AG09319 (cell line): Measurements from ENCODE around the gene RNF220.

ENCODE experiments used
- DNase-seq: peaks from one replicate; pipeline ENCODE4 v3.0.0-alpha.2; 2010; ENCODE audit warnings: low read depth; ENCODE audit errors: extremely low read depth
- TF ChIP-seq, protein P1 (sequence below): IDR thresholded peaks from 2 replicates; pipeline ENCODE4 v1.5.1; 2011; ENCODE audit warnings: low read depth, mild to moderate bottlenecking, inconsistent platforms, low read length, moderate library complexity

RNF220 gene

DNA sequence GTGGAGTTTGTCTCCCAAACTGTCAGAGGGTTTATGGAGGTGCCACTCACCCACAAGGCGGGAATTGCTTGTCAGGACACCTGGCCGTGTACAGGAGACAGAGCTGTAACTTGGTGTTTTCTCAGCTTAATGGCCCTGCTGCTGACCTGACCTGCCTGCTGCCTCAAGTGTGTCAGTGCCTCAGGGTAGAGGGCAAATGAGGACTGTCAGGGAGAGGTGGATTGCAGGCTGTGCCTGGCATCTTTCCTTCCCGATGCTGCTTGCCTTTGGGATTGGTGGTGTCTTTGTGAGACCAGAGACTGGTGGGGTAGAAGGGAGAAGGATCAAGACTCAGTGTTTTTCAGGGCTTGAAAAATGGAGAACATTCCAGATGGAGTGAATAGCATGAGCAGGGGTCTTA is 237.9 kb downstream of the RNF220 start:
- DNase-seq = no peak
- TF ChIP-seq, protein P1, sequence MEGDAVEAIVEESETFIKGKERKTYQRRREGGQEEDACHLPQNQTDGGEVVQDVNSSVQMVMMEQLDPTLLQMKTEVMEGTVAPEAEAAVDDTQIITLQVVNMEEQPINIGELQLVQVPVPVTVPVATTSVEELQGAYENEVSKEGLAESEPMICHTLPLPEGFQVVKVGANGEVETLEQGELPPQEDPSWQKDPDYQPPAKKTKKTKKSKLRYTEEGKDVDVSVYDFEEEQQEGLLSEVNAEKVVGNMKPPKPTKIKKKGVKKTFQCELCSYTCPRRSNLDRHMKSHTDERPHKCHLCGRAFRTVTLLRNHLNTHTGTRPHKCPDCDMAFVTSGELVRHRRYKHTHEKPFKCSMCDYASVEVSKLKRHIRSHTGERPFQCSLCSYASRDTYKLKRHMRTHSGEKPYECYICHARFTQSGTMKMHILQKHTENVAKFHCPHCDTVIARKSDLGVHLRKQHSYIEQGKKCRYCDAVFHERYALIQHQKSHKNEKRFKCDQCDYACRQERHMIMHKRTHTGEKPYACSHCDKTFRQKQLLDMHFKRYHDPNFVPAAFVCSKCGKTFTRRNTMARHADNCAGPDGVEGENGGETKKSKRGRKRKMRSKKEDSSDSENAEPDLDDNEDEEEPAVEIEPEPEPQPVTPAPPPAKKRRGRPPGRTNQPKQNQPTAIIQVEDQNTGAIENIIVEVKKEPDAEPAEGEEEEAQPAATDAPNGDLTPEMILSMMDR = no peak

DNA sequence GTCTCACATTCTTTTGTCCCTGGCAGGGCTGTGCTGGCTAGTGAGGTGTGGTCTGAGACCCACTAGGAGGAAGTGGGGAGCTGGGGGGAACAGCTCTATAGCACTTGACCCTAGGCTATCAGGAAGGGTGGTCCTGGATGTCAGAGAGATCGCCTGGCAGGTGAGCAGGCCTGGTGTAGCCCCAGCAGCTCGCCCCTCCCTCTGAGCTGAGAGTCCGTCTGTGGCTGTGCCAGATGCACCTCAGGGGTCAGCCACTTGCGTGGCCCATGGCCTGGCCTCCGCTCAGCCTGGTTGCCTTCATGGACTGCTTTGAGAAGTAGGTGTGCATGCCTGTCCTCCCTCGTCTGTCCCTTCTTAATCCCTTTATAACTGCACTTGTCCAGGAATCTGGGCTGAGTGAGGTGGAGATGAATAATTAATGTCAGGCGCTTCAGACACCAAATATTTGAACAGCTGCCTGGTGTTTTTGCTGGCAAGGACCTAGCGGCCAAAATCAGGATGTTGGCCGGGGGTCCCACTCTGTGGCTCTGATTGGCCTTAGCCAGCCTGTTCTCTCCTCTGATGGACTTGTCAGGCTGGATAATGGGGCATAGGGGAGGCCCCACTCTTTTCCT is 238.8 kb downstream of the RNF220 start:
- no peak for DNase-seq
- TF ChIP-seq, protein P1 = no peak

DNA sequence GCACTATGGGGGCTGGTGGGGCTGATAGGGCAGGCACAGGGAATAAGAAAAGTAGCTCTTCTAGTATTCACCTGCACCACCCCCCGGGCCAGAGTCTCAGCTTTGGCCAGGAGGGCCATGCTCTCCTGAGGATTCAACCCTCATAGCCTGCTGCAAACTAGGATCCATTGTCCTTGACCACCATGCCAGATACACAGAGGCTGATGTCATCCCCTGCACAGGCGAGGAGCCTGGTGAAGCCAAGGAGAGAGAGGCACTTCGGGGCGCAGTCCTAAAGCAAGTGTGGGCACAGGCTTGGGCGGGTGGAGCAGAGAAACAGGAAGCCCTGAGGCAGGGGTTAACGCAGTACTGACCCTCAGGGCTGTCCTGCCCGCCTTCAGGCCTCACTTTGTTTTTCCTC is 239.8 kb downstream of the RNF220 start:
- TF ChIP-seq, protein P1 = no peak
- no peak for DNase-seq

DNA sequence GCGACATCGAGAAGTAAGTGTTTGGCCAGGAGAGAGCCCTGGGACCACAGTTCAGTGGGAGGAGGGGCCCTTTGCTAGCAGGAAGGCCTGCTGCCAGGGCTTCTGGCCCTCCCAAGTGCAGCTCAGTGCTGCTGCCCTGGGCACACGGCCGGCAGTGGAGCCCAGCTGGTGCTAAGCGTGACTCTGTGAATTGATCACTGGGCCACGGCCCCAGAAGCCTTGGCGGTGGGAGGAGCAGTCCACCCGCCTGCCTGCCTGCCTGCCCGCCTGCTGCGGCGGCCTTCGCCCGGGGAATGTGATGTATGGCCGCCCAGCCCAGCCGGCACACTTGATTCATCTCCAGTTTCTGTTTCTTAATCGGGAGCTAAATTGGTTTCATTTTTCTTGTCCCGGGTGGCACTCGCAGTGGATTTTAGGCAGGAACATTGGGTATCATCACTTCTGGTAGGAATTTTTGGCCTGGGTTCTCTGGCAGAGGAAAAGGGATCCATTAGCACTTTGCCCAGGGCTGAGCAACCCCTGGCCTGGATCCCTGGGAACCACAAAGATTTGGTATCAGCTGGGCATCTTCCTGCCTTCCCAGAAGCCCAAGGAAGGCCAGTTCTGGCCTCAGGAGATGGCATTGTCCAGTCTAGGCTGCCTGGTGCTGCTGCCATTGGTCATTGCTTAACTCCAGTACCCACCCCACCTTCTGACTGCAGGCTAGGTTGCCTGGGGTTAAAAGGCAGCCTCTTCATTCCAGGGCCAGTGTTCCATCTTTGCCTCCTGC is 240.6 kb downstream of the RNF220 start:
- TF ChIP-seq, protein P1 = no peak
- no peak for DNase-seq

DNA sequence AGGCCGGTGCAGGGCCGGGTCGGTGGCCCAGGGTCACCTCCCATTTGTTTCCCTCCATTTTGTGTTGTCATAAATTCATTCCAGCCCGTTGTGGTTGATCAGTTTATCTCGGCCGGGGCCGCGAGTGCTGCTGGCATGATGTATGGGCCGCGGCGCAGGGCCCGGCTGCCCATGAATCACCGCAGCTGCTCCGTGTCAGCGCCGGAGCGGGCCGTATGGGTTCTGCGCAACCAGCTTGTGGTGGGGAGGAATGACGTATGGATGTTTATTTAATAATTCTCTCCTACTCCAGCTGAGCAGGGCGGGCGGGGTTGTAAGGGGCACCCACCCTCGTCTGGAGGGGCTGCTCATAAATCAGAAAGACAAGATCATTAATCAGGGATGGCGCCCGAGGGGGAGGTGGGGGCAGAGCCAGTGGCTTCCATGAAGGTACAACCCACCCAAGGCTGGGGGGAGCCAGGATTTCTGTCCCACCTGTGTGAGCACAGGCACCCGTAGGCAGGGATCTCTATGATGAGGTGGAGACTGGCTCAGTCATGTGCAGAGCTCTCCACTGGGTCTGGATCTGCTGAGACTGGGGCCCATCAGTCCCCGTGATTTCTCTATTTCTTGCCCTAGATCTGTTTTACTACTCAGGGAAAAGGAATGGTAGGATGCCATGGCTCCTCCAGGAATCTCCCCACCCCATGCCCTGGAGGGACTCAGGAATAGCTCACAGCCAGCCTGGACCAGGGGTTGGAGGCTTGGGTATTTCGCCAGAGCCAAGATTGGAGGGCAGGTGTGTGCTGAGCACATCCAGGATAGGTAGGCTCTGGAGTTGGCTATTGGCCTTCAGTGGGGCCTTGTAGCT is 241.4 kb downstream of the RNF220 start:
- DNase-seq = no peak
- TF ChIP-seq, protein P1 = no peak

DNA sequence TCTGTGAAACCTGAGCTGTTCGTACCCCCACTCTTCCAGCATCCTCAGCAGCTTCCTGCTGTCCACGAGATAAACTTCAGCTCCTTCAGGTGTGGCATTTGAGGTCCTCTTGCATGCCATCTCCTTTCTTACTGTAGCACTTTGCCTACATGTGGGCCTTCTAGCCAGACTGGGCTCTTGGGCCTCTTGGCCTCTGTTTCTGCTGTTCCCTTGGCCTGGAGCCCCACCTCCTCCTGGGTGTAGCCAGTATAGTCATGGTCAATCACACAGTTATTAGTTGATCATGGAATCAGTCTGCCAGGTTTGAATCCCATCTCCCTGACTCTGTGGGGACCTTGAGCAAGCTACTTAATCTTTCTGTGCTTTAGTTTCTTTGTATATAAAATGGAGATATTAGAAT is 242.8 kb downstream of the RNF220 start:
- TF ChIP-seq, protein P1 = no peak
- DNase-seq = no peak
